Karpas-422 (cell line): ENCODE results near the gene NUP37. TPM values are rescaled to one million over a fixed set of nuclear protein-coding genes. Genes with fewer than 3 reads are reported as not detected.
A peak's percentile ranks its signal among the peaks of the same experiment; 100 is the strongest.
"Not testable (repeated sequence)": the region's sequence is repeated elsewhere in the genome, so short reads cannot be mapped to it uniquely, and the experiment has no call there.

Experiments
- DNase-seq: peaks from one replicate; pipeline ENCODE4 v3.0.0-alpha.2; 2015
- H2AFZ ChIP-seq: fragments of 200-600 bp; sonication (generic); 2 replicates; pipeline ENCODE4 v1.6.1; 2014; ENCODE audit warnings: antibody characterized with exemption, low read length, mixed read lengths
- H3K27ac ChIP-seq: fragments of 200-600 bp; sonication (generic); 2 replicates; pipeline ENCODE4 v1.5.1; 2014; ENCODE audit warnings: mild to moderate bottlenecking, low read length, moderate library complexity
- H3K27me3 ChIP-seq: fragments of 200-600 bp; sonication (generic); 2 replicates; pipeline ENCODE4 v1.6.1; 2014; ENCODE audit warnings: low read length, mixed read lengths
- H3K36me3 ChIP-seq: fragments of 200-600 bp; sonication (generic); 2 replicates; pipeline ENCODE4 v1.6.1; 2014; ENCODE audit warnings: low read length, mixed read lengths; ENCODE audit not compliant: insufficient read depth
- H3K4me1 ChIP-seq: fragments of 200-600 bp; sonication (generic); 2 replicates; pipeline ENCODE4 v1.6.1; 2014; ENCODE audit warnings: mild to moderate bottlenecking, low read length, mixed read lengths
- H3K4me2 ChIP-seq: fragments of 200-600 bp; sonication (generic); 2 replicates; pipeline ENCODE4 v1.6.1; 2014; ENCODE audit warnings: low read length, low read depth, mild to moderate bottlenecking; ENCODE audit not compliant: poor library complexity, severe bottlenecking
- H3K4me3 ChIP-seq: fragments of 200-600 bp; sonication (generic); 2 replicates; pipeline ENCODE4 v1.5.1; 2014; ENCODE audit warnings: mild to moderate bottlenecking, antibody characterized with exemption, low read length, mixed read lengths
- H3K79me2 ChIP-seq: fragments of 200-600 bp; sonication (generic); 2 replicates; pipeline ENCODE4 v1.6.1; 2014; ENCODE audit warnings: mild to moderate bottlenecking, low read length, mixed read lengths
- H3K9ac ChIP-seq: fragments of 200-600 bp; sonication (generic); 2 replicates; pipeline ENCODE4 v1.6.0; 2014; ENCODE audit warnings: low read length
- H3K9me2 ChIP-seq: fragments of 200-600 bp; sonication (generic), shearing (Covaris generic); replicated peaks from 2 replicates; pipeline ENCODE4 v1.6.0; 2014; ENCODE audit warnings: mild to moderate bottlenecking, low read length, moderate library complexity; ENCODE audit not compliant: insufficient read depth
- H3K9me3 ChIP-seq: fragments of 300-700, 200-600 bp; sonication (generic); 2 replicates; pipeline ENCODE4 v1.6.1; 2014; ENCODE audit warnings: low read length, mixed read lengths
- H4K20me1 ChIP-seq: fragments of 200-600 bp; sonication (generic); 2 replicates; pipeline ENCODE4 v1.6.1; 2014; ENCODE audit warnings: mild to moderate bottlenecking, antibody characterized with exemption, low read length, low read depth; ENCODE audit not compliant: insufficient read depth
- total RNA-seq: library from RNA; depleted of rRNA; stranded (reverse); fragments of >200 nt; shearing (Covaris generic); gene quantifications from 2 replicates; pipeline ENCODE4 v1.2.3, GENCODE V29; 2014; ENCODE audit warnings: low replicate concordance

Gene NUP37
- total RNA-seq, 1 experiment from 2014 or later = 108 TPM

DNA sequence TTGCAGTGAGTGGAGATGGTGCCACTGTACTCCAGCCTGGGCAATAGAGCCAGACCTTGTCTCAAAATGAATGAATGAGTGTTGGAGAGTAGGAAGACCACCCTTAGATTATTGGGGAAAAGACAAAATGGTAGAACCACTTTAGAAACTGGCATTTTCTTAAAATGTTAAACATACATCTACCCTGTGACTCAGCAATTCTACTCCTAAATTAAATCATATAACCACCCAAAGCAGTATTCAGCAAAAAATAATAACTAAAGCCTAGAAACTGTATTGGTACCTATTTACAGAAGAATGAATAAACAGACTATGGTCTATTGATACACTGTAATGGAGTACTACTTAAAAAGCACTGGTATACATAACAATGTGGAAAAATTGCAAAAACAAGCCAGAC, 9.1 kb downstream of the NUP37 start:
- Histone ChIP-seq H3K9me2 (no peaks in the 10 kb centered on the region), H3K79me2 (peaks cover 48% of the 10 kb centered on the region), H3K9me3 (peaks cover 10% of the 10 kb centered on the region), H3K4me3 (no peak overlapping the region), H2AFZ (no peak overlapping the region), H3K27ac (no peak overlapping the region), H3K4me2 (no peak overlapping the region), H3K9ac (no peak overlapping the region), H3K4me1 (no peaks in the 10 kb centered on the region), H3K36me3 (peaks cover 94% of the 10 kb centered on the region), H4K20me1 (no peaks in the 10 kb centered on the region), H3K27me3 (no peaks in the 10 kb centered on the region)
- no peak for DNase-seq

GRCh38 chr12:102107970-102108369, 11.9 kb downstream of the NUP37 start:
- no peak overlapping the region for H3K4me2 ChIP-seq
- no peak overlapping the region for H2AFZ ChIP-seq
- no peaks in the 10 kb centered on the region for H4K20me1 ChIP-seq
- H3K79me2 ChIP-seq = peaks cover 53% of the 10 kb centered on the region
- no peaks in the 10 kb centered on the region for H3K27me3 ChIP-seq
- no peaks in the 10 kb centered on the region for H3K4me1 ChIP-seq
- peaks cover 10% of the 10 kb centered on the region for H3K9me3 ChIP-seq
- no peak overlapping the region for H3K9ac ChIP-seq
- no peak overlapping the region for H3K4me3 ChIP-seq
- H3K9me2 ChIP-seq = no peaks in the 10 kb centered on the region
- no peak for DNase-seq
- no peak overlapping the region for H3K27ac ChIP-seq
- H3K36me3 ChIP-seq = peaks cover 99% of the 10 kb centered on the region

- Histone ChIP-seq H3K4me1 (no peaks in the 10 kb centered on the region), H2AFZ (no peak overlapping the region), H3K36me3 (peaks cover 88% of the 10 kb centered on the region), H3K27me3 (no peaks in the 10 kb centered on the region), H3K4me3 (no peak overlapping the region), H3K79me2 (peaks cover 48% of the 10 kb centered on the region), H4K20me1 (no peaks in the 10 kb centered on the region), H3K4me2 (no peak overlapping the region), H3K9ac (no peak overlapping the region), H3K9me2 (no peaks in the 10 kb centered on the region), H3K9me3 (peaks cover 10% of the 10 kb centered on the region), H3K27ac (no peak overlapping the region)
- DNase-seq = no peak
Measured at GRCh38 chr12:102106905-102107304, 13.0 kb downstream of the NUP37 start.

DNA sequence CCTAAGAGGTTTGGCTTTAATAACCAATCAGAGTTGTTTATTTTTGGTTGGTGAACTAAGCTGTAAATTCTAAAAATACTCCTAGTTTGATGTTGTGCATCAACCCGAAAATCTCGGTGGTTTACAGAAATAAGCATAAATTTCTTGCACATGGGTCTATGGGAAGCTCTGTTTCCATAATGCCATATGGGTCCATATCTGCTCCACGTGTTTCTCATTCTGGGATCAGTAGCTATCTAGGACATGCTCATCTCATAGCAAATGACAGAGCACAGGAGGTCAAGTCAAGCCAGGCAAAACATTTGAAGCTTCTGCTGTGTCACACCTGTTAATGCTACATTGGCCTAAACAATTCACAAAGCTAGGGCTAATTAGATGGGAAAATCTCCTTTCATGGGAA, 23.1 kb downstream of the NUP37 start:
- no peaks in the 10 kb centered on the region for H3K4me1 ChIP-seq
- no peak overlapping the region for H3K9ac ChIP-seq
- H3K27me3 ChIP-seq = no peaks in the 10 kb centered on the region
- no peaks in the 10 kb centered on the region for H4K20me1 ChIP-seq
- H3K4me2 ChIP-seq = no peak overlapping the region
- peaks cover 48% of the 10 kb centered on the region for H3K79me2 ChIP-seq
- peaks cover 74% of the 10 kb centered on the region for H3K36me3 ChIP-seq
- H3K4me3 ChIP-seq = no peak overlapping the region
- no peak for DNase-seq
- H2AFZ ChIP-seq = no peak overlapping the region
- H3K27ac ChIP-seq = no peak overlapping the region
- no peaks in the 10 kb centered on the region for H3K9me2 ChIP-seq
- H3K9me3 ChIP-seq = peaks cover 3% of the 10 kb centered on the region; the same call in 1 of the 2 replicates

GRCh38 chr12:102095677-102096263, 24.1 kb downstream of the NUP37 start:
- H3K4me3 ChIP-seq = no peak overlapping the region
- DNase-seq = peak; percentile 69
- peaks cover 50% of the 10 kb centered on the region for H3K79me2 ChIP-seq
- no peak overlapping the region for H3K9ac ChIP-seq
- H3K4me1 ChIP-seq = no peaks in the 10 kb centered on the region
- H2AFZ ChIP-seq = no peak overlapping the region
- H3K27me3 ChIP-seq = no peaks in the 10 kb centered on the region
- peaks cover 3% of the 10 kb centered on the region; the same call in 1 of the 2 replicates for H3K9me3 ChIP-seq
- no peak overlapping the region for H3K27ac ChIP-seq
- H3K36me3 ChIP-seq = peaks cover 83% of the 10 kb centered on the region
- H3K4me2 ChIP-seq = no peak overlapping the region
- H3K9me2 ChIP-seq = no peaks in the 10 kb centered on the region
- H4K20me1 ChIP-seq = no peaks in the 10 kb centered on the region

- H3K79me2 ChIP-seq = peaks cover 57% of the 10 kb centered on the region
- no peak overlapping the region for H2AFZ ChIP-seq
- H3K4me1 ChIP-seq = no peaks in the 10 kb centered on the region
- no peak overlapping the region for H3K9ac ChIP-seq
- no peaks in the 10 kb centered on the region for H4K20me1 ChIP-seq
- no peak overlapping the region for H3K27ac ChIP-seq
- H3K36me3 ChIP-seq = peaks cover 77% of the 10 kb centered on the region
- H3K9me2 ChIP-seq = no peaks in the 10 kb centered on the region
- H3K9me3 ChIP-seq = peaks cover 7% of the 10 kb centered on the region
- H3K4me3 ChIP-seq = no peak overlapping the region
- no peak overlapping the region for H3K4me2 ChIP-seq
- no peaks in the 10 kb centered on the region for H3K27me3 ChIP-seq
- no peak for DNase-seq
Measured at GRCh38 chr12:102093319-102093718, 26.6 kb downstream of the NUP37 start.

GRCh38 chr12:102089228-102089835, 30.6 kb downstream of the NUP37 start:
- H3K4me1 ChIP-seq, H3K27ac ChIP-seq: not testable (repeated sequence)

GRCh38 chr12:102080842-102081241, 39.1 kb downstream of the NUP37 start:
- Histone ChIP-seq H3K4me1 (no peaks in the 10 kb centered on the region), H3K27ac (no peak overlapping the region)
- DNase-seq = no peak

More at GRCh38 chr12:102089228-102089835, 30.6 kb downstream of the NUP37 start:
- not testable (repeated sequence) for H3K9me2 ChIP-seq, H3K27me3 ChIP-seq, H3K4me2 ChIP-seq, H4K20me1 ChIP-seq, H3K9ac ChIP-seq, DNase-seq, H3K9me3 ChIP-seq, H3K4me3 ChIP-seq, H2AFZ ChIP-seq
- Histone ChIP-seq H3K36me3 (peaks cover 56% of the 10 kb centered on the region), H3K79me2 (peaks cover 32% of the 10 kb centered on the region)

More at GRCh38 chr12:102080842-102081241, 39.1 kb downstream of the NUP37 start:
- H2AFZ ChIP-seq = no peak overlapping the region
- no peaks in the 10 kb centered on the region for H3K27me3 ChIP-seq
- no peak overlapping the region for H3K4me2 ChIP-seq
- no peaks in the 10 kb centered on the region for H4K20me1 ChIP-seq
- no peaks in the 10 kb centered on the region for H3K79me2 ChIP-seq
- no peaks in the 10 kb centered on the region for H3K9me3 ChIP-seq
- no peak overlapping the region for H3K9ac ChIP-seq
- no peaks in the 10 kb centered on the region for H3K9me2 ChIP-seq
- peaks cover 45% of the 10 kb centered on the region for H3K36me3 ChIP-seq
- no peak overlapping the region for H3K4me3 ChIP-seq
